Naive thymus-derived CD8-positive, alpha-beta T cell (primary cell): ENCODE data around the gene SH3BGRL2. TPM values are rescaled to one million over a fixed set of nuclear protein-coding genes. Genes with fewer than 3 reads are reported as not detected.

Experiments
- ATAC-seq, 2 donors: fragments of 150-1000 bp; cut with Tn5 transposase in 1 of 2; sonication (Bioruptor Pico), chemical (Tn5 transposase) in 1 of 2; 1 replicate in 1 of 2; 2 replicates in 1 of 2; pipeline ENCODE4 v1.10.0; 2021; ENCODE audit warnings: mild to moderate bottlenecking in 2 of 2, moderate library complexity in 2 of 2
- POLR2A ChIA-PET: fragments of 350-600 bp; sonication (Branson Sonifier 250); formaldehyde crosslinking; loops from one replicate; lab custom pipeline; 2021; ENCODE audit warnings: antibody characterized with exemption; lab: Charles Lee
- DNase-seq, 10 donors: peaks; one replicate each; pipeline versions ENCODE4 v3.0.0 to v3.0.0-alpha.2; 2020 to 2022
- H3K27ac Mint-ChIP-seq, 10 donors: one replicate each; pipeline ENCODE4 v1.8.0; 2020 to 2022; ENCODE audit warnings: mild to moderate bottlenecking in 10 of 10, mixed read lengths in 10 of 10, moderate library complexity in 4 of 10, inconsistent platforms in 1 of 10
- H3K27me3 Mint-ChIP-seq, 5 donors: one replicate each; pipeline ENCODE4 v1.8.0; 2021 to 2022; ENCODE audit warnings: mixed read lengths in 5 of 5
- H3K36me3 Mint-ChIP-seq, 3 donors: one replicate each; pipeline ENCODE4 v1.8.0; 2020 to 2022; ENCODE audit warnings: mixed read lengths in 3 of 3, mild to moderate bottlenecking in 2 of 3, inconsistent platforms in 1 of 3
- H3K4me1 Mint-ChIP-seq, 4 donors: one replicate each; pipeline ENCODE4 v1.8.0; 2021 to 2022; ENCODE audit warnings: mixed read lengths in 4 of 4
- H3K4me3 Mint-ChIP-seq, 10 donors: one replicate each; pipeline ENCODE4 v1.8.0; 2020 to 2022; ENCODE audit warnings: mild to moderate bottlenecking in 10 of 10, mixed read lengths in 10 of 10, moderate library complexity in 6 of 10, inconsistent platforms in 1 of 10
- H3K9me3 Mint-ChIP-seq, 9 donors: one replicate each; pipeline ENCODE4 v1.8.0; 2020 to 2022; ENCODE audit warnings: mixed read lengths in 9 of 9, mild to moderate bottlenecking in 3 of 9, inconsistent platforms in 1 of 9, moderate library complexity in 1 of 9
- polyA plus RNA-seq, 3 donors: library from polyadenylated mRNA; unstranded; fragments of 300-500 nt; fragmentation: Illumina TruSeq; gene quantifications; one replicate each; pipeline ENCODE4 v1.2.3, GENCODE V29; 2021
- total RNA-seq, 8 experiments: library from RNA in 2 of 8; stranded (reverse) in 2 of 8; gene quantifications; one replicate each; pipeline ENCODE4 v1.2.3 and lab custom pipeline; 2021 to 2026

Gene SH3BGRL2
- total RNA-seq (10 to 100 TPM; 21.3 to 23.4 TPM), polyA plus RNA-seq (1 to 10 TPM; 1.3 to 3.7 (median 2.6) TPM), total RNA-seq (lab: John Stamatoyannopoulos, UW) (13.0 to 127 (median 25.8) reads per million in 6 experiments)

DNA sequence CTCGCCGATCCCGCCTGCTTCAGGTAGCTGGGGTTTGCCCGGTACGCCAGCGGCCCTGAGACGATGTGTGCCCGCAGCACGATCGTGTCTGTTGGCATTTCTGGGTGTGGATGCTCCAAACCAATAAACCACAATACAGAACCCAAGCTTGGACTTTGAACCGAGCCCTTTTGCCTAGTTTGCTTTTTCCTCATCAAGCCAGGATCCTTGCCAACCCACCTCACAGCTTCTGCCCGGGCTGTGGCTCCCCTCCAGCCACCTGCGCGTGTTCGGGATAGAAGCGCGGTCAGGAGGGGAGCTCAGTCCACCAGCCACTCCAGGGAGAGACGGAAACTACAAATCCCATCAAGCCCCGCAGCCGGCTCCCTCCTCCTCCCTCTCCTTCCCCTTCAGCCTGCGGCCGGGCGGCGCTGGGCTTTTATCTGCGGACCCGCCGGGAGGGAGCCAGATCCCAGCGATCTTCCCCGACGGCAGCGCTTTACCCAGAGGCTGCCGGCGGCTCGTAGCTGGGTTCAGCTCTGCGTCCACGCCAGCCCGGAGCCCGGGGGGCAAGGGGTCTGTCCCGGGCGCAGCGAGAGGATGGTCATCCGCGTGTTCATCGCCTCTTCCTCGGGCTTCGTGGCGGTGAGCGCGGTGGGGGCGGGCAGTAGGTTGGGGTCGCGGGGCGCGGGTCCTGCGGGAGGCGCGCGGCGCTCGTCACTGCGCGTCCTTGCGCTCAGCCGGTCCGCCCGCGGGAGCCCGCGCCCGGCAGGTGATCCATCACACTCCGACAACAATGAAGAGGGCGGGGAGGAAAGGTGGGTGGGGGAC, at the start of gene SH3BGRL2:
SH3BGRL2 (plus strand) TSS at position 447 of the 810 bp plus-strand sequence; CDS start at position 580, 133 bp downstream.
- Mint-ChIP-seq H3K27ac (peak within 1 kb of the TSS in 5 of 10 donors; percentile 49 to 84 (median 72)), H3K27me3 (peaks cover 21 to 51% (median 34%) of the 10 kb centered on the region in 5 donors), H3K36me3 (no peaks in the 10 kb centered on the region), H3K9me3 (no peaks in the 10 kb centered on the region), H3K4me3 (peak within 1 kb of the TSS; percentile 78 to 92 (median 86)), H3K4me1 (peaks cover 5 to 16% (median 11%) of the 10 kb centered on the region in 4 donors)
- DNase-seq (peak in 7 of 10 donors; percentile 2 to 65 (median 21)), ATAC-seq (peak; percentile 61 to 80)
- POLR2A ChIA-PET: interaction anchor here (1.2 to 1.8 kb wide), 2 partner anchors 9 to 10 kb away, joined by 4 to 7 read pairs; no protein-coding TSS in a partner anchor

DNA sequence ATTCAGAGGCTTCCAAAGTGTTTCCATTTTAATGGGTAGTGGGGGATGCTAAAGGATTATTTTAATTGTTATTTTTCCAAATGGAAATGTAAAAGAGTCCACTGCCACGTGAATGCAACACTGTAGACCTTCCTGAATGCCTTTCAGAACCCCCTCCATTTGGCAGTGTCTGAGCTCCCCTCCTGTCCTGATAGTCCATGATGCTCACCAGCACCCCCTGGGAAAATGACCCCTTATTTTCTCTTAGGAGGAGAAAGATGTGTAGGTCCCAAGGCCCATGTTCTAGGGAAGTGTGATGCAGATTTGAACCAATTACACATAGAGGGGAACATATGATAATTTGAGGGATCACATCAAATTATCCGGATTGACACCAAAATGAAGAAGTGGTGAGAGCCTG, 46.8 kb upstream of the SH3BGRL2 start:
- Mint-ChIP-seq H3K9me3 (peaks cover 4 to 50% (median 19%) of the 10 kb centered on the region in 9 donors), H3K4me3 (no peak overlapping the region), H3K27ac (no peak overlapping the region), H3K36me3 (peaks cover 0 to 16% (median 10%) of the 10 kb centered on the region in 3 donors), H3K4me1 (no peaks in the 10 kb centered on the region), H3K27me3 (peaks cover 0 to 4% (median 0%) of the 10 kb centered on the region in 5 donors)
- DNase-seq: no peak
- no peak for ATAC-seq
- POLR2A ChIA-PET: no interaction called here

DNA sequence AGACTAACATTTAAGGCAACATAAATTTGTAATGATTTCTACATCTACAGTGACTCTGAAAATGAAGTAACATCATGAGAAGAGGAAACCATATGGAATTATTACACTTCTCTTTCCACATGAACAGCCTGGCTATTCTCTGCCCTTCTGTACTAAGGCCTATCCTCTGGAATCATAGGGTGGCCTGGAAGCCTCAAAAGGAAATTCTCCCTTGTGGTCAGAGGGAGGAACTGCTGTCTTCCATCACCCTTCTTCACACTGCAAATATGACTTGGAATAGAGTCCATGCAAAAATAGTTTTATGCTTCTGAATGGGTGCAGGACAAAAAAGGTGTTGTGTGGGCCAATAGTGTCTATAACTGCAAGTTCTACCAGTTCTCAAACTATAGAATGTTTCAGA, 44.6 kb upstream of the SH3BGRL2 start:
- ATAC-seq (no peak), DNase-seq (no peak)
- H3K4me1 Mint-ChIP-seq: no peaks in the 10 kb centered on the region
- peaks cover 0 to 4% (median 4%) of the 10 kb centered on the region in 3 donors for H3K36me3 Mint-ChIP-seq
- peaks cover 0 to 28% (median 5%) of the 10 kb centered on the region in 9 donors for H3K9me3 Mint-ChIP-seq
- POLR2A ChIA-PET: no interaction called here
- H3K27ac Mint-ChIP-seq: no peak overlapping the region
- H3K4me3 Mint-ChIP-seq: no peak overlapping the region
- peaks cover 0 to 3% (median 0%) of the 10 kb centered on the region in 5 donors for H3K27me3 Mint-ChIP-seq

DNA sequence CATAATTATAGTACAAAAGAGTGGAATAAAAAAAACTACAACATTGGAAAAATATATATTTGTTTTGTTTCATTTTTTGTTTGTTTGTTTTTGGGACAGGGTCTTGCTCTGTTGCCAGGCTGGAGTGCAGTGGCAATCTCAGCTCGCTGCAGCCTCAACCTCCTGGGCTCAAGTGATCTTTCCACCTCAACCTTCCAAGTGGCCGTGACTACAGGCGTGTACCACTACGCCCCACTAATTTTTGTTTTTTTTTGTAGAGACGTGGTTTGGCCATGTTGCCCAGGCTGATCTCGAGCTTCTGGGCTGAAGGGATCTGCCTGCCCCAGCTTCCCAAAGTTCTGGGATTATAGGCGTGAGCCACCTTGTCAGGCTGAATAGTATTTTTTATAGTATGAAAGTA, 41.4 kb upstream of the SH3BGRL2 start:
- no peaks in the 10 kb centered on the region for H3K4me1 Mint-ChIP-seq
- peaks cover 0 to 14% (median 3%) of the 10 kb centered on the region in 9 donors for H3K9me3 Mint-ChIP-seq
- POLR2A ChIA-PET: no interaction called here
- ATAC-seq (no peak), DNase-seq (no peak)
- H3K27ac Mint-ChIP-seq: no peak overlapping the region
- no peak overlapping the region for H3K4me3 Mint-ChIP-seq
- H3K27me3 Mint-ChIP-seq: peaks cover 0 to 3% (median 2%) of the 10 kb centered on the region in 5 donors
- peaks cover 0 to 4% (median 4%) of the 10 kb centered on the region in 3 donors for H3K36me3 Mint-ChIP-seq

DNA sequence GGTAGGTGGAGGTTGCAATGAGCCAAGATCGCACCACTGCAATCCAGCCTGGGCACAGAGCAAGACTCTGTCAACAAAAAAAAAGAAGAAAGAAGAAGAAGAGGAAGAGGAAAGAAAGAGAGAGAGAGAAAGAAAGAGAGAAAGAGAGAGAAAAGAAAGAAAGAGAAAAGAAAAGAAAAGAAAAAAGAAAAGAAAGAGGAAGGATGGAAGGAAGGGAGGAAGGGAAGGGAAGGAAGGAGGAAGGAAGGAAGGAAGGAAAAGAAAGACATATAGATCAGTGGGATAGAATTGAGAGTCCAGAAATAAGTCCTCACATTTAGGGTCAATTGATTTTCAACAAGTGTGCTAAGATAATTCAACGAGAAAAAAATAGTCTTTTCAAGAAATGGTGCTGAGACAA, 34.0 kb upstream of the SH3BGRL2 start:
- H3K9me3 Mint-ChIP-seq: peaks cover 0 to 2% (median 0%) of the 10 kb centered on the region in 9 donors
- no peaks in the 10 kb centered on the region for H3K4me1 Mint-ChIP-seq
- peak overlapping the region in 1 of 10 donors; percentile 61 for H3K27ac Mint-ChIP-seq
- DNase-seq: no peak
- POLR2A ChIA-PET: no interaction called here
- ATAC-seq: no peak
- H3K27me3 Mint-ChIP-seq: peaks cover 0 to 5% (median 0%) of the 10 kb centered on the region in 5 donors
- peaks cover 0 to 4% (median 0%) of the 10 kb centered on the region in 3 donors for H3K36me3 Mint-ChIP-seq
- no peak overlapping the region for H3K4me3 Mint-ChIP-seq

GRCh38 chr6:79598012-79598411, 33.1 kb upstream of the SH3BGRL2 start:
- POLR2A ChIA-PET: no interaction called here
- no peaks in the 10 kb centered on the region for H3K4me1 Mint-ChIP-seq

DNA sequence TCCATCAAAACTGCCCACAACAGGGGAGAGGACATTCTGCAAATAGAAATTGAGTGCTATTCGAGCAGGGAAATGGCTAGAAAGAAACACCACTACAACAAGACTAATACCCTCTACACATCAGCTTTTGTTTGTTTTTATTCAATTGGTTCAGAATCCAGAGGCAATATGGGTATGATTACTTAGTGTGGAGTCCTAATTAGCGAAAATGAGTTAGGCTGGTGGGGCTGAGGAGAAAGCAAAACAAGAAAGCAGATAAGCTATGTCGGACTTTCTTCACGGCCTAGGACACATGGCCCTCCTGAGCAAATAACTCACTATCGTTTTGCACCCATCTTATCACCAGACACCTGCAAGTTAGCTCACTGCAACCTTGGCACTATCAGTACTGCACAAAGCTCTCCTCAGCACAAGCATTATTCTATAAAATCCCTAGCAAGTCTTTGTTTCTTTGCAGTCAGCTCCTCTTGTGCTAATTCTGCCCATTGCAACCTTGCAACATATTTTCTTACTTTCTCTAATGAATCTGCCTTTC, 31.3 kb upstream of the SH3BGRL2 start:
- POLR2A ChIA-PET: no interaction called here
- no peaks in the 10 kb centered on the region for H3K4me1 Mint-ChIP-seq
- H3K27me3 Mint-ChIP-seq: peaks cover 0 to 3% (median 0%) of the 10 kb centered on the region in 5 donors
- DNase-seq (no peak), ATAC-seq (no peak)
- H3K36me3 Mint-ChIP-seq: peaks cover 0 to 2% (median 0%) of the 10 kb centered on the region in 3 donors
- H3K9me3 Mint-ChIP-seq: peaks cover 0 to 3% (median 0%) of the 10 kb centered on the region in 9 donors
- no peak overlapping the region for H3K4me3 Mint-ChIP-seq
- no peak overlapping the region for H3K27ac Mint-ChIP-seq

More at GRCh38 chr6:79598012-79598411, 33.1 kb upstream of the SH3BGRL2 start:
- H3K27ac Mint-ChIP-seq: no peak overlapping the region
- H3K27me3 Mint-ChIP-seq: peaks cover 0 to 3% (median 0%) of the 10 kb centered on the region in 5 donors
- H3K36me3 Mint-ChIP-seq: peaks cover 0 to 2% (median 0%) of the 10 kb centered on the region in 3 donors
- ATAC-seq (no peak), DNase-seq (no peak)
- no peaks in the 10 kb centered on the region for H3K9me3 Mint-ChIP-seq
- H3K4me3 Mint-ChIP-seq: no peak overlapping the region

DNA sequence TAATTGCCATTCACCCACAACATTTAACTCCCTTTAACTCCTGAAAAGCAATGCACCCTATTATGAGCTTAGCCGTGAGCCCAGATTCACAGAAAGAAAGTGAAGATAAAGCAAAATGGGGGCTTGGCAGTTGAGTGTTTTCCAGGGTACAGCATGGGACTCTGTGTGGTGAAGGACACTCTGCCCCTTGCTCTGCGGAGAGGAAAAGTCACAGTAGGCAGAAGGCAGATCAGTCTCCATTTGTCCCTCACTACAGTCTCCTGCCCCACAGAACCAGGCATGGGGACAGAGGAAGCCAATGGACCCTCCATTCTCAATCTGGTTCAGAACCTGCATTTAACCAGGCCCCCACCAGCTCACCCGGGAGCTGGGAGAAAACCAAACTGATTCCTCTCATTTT, 30.8 kb upstream of the SH3BGRL2 start:
- ATAC-seq (no peak), DNase-seq (no peak)
- H3K4me1 Mint-ChIP-seq: peaks cover 0 to 1% (median 0%) of the 10 kb centered on the region in 4 donors
- no peak overlapping the region for H3K27ac Mint-ChIP-seq
- H3K27me3 Mint-ChIP-seq: peaks cover 0 to 3% (median 0%) of the 10 kb centered on the region in 5 donors
- H3K9me3 Mint-ChIP-seq: peaks cover 0 to 3% (median 0%) of the 10 kb centered on the region in 9 donors
- H3K4me3 Mint-ChIP-seq: no peak overlapping the region
- POLR2A ChIA-PET: interaction anchor here (0.6 kb wide), 1 partner anchor 8 kb away, joined by 3 read pairs; no protein-coding TSS in a partner anchor
- H3K36me3 Mint-ChIP-seq: peaks cover 0 to 2% (median 0%) of the 10 kb centered on the region in 3 donors

- Mint-ChIP-seq H3K9me3 (peaks cover 0 to 3% (median 0%) of the 10 kb centered on the region in 9 donors), H3K4me1 (peaks cover 0 to 1% (median 0%) of the 10 kb centered on the region in 4 donors), H3K4me3 (no peak overlapping the region), H3K27ac (no peak overlapping the region), H3K36me3 (peaks cover 0 to 2% (median 0%) of the 10 kb centered on the region in 3 donors), H3K27me3 (peaks cover 0 to 3% (median 0%) of the 10 kb centered on the region in 5 donors)
- DNase-seq: no peak
- ATAC-seq: no peak
- POLR2A ChIA-PET: interaction anchor here (0.6 kb wide), 1 partner anchor 9 kb away, joined by 3 read pairs; no protein-coding TSS in a partner anchor
Measured at GRCh38 chr6:79600812-79601609, 30.1 kb upstream of the SH3BGRL2 start.

DNA sequence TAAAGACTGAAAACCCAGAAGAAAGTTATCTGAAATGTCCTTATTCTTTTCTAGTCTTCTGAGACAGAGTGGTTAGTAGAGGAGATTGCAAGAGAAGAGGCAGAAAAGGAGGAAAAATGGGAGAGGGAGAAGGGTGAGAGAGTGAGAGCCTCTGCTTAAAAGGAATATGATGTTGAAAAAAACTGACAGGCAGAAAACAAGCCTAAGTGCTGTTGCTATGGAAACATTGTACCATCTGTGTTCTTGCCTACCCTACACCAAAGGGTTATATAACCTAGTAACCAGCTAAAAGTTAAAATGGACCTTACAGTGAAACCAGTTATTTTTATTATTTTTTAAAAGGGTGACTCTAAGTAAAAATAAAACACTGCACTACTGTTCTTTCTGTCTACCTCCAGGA, 28.3 kb upstream of the SH3BGRL2 start:
- POLR2A ChIA-PET: no interaction called here
- H3K27ac Mint-ChIP-seq: no peak overlapping the region

DNA sequence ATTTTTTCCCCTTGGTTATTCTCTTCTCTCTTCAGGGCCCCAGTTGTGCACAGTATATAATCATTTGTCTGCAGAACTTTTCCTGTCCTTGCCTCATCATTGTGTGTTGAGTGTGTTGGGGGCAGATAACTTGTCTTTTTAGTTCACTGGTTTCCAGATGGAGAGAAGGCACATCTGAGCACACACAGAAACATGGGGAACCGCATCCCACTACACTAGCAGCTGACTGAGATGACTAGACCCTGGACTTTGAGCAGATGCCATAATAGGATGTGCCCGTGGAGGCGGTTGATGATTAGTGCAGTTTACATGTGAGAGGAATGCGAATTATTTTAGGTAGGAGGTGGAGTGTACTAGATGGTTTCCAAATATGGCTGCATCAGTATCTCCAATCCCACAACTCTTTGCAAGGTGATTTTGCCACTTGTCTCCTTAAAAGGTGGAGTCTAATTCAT, 26.5 kb upstream of the SH3BGRL2 start:
- Mint-ChIP-seq H3K4me3 (no peak overlapping the region), H3K27me3 (peaks cover 0 to 14% (median 5%) of the 10 kb centered on the region in 5 donors), H3K9me3 (peaks cover 0 to 3% (median 0%) of the 10 kb centered on the region in 9 donors), H3K27ac (no peak overlapping the region), H3K4me1 (peaks cover 0 to 1% (median 0%) of the 10 kb centered on the region in 4 donors), H3K36me3 (no peaks in the 10 kb centered on the region)
- DNase-seq (no peak), ATAC-seq (no peak)
- POLR2A ChIA-PET: no interaction called here

More for the DNA sequence above, 28.3 kb upstream of the SH3BGRL2 start:
- Mint-ChIP-seq H3K4me3 (no peak overlapping the region), H3K36me3 (peaks cover 0 to 2% (median 0%) of the 10 kb centered on the region in 3 donors), H3K9me3 (peaks cover 0 to 3% (median 0%) of the 10 kb centered on the region in 9 donors), H3K27me3 (peaks cover 0 to 11% (median 5%) of the 10 kb centered on the region in 5 donors), H3K4me1 (peaks cover 0 to 1% (median 0%) of the 10 kb centered on the region in 4 donors)
- DNase-seq (no peak), ATAC-seq (no peak)

DNA sequence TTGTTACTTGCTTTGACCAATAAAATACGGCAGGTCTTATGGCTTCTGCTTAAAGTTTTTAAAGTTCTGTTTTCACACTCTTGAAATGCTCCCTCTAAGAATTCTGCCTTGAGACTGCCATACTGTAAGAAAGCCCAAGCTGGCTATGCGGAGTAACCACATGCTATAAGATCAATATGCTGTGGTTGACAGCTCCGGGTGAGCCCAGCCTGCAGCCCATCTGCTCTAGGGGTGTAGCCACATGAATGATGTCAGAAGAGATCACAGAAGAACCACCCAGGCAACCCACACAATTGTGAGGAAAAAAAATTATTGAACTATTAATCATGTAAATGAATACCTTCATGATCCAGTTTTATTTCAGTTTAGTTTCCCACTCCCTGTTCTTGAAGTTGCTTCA, 26.1 kb upstream of the SH3BGRL2 start:
- POLR2A ChIA-PET: no interaction called here
- peak in 1 of 2 donors; percentile 55 for ATAC-seq

More for the DNA sequence above, 26.1 kb upstream of the SH3BGRL2 start:
- H3K9me3 Mint-ChIP-seq: peaks cover 0 to 3% (median 0%) of the 10 kb centered on the region in 9 donors
- H3K27me3 Mint-ChIP-seq: peaks cover 0 to 14% (median 5%) of the 10 kb centered on the region in 5 donors
- DNase-seq: peak in 1 of 10 donors; percentile 9
- H3K27ac Mint-ChIP-seq: peak overlapping the region in 1 of 10 donors; percentile 8
- no peaks in the 10 kb centered on the region for H3K36me3 Mint-ChIP-seq
- H3K4me3 Mint-ChIP-seq: no peak overlapping the region
- H3K4me1 Mint-ChIP-seq: peaks cover 0 to 1% (median 0%) of the 10 kb centered on the region in 4 donors
